ENCODE measurements around the gene PRKCZ.

Gene PRKCZ

GRCh38 chr1:2202843-2203601, 152.8 kb downstream of the PRKCZ start:
- no peak overlapping the region for H3K4me3 ChIP-seq (ENCODE audit: low read depth, low read length)

GRCh38 chr1:2203671-2204414, 153.6 kb downstream of the PRKCZ start:
- H3K4me3 ChIP-seq (ENCODE audit: low read depth, low read length) = peak overlapping the region; percentile 41

DNA sequence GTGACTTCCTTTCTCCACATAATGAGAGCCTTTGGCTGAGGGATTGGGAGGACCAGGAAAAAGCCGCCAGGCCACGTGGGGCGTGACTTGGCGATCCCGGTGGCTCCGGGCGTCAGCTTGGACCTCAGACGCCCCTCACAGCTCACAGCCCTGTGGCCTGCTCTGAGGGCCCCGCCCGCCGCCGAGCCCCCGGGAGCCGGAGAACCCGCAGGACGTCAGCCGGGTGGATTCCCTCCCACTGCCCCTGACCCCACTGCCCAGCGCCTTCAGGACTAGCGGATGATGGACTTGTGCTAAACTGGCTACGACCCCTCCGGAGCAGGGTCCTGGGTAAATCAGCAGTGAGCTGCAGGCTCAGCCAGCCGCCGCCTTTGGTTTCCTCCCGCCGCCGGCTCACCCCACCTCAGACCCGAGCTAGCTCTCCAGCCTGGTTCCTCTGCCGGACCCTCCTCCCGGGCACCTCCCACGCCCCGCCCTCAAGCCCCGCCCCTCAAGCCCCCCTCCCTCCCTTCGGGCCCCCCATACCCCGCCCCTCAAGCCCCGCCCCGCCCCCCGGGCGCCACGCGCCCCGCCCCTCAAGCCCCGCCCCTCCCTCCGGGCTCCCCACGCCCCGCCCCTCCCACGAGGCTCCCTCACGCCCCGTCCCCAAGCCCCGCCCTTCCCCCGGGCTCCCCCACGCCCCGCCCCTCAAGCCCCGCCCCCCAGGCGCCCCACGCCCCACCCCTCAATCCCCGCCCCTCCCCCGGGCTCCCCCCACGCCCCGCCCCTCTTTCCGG, 154.4 kb downstream of the PRKCZ start:
- H3K4me3 ChIP-seq (ENCODE audit: low read depth, low read length) = peak overlapping the region; percentile 41

- peak overlapping the region; percentile 33 for H3K4me3 ChIP-seq (ENCODE audit: low read depth, low read length)
Observed at GRCh38 chr1:2205191-2205952, 155.2 kb downstream of the PRKCZ start.

DNA sequence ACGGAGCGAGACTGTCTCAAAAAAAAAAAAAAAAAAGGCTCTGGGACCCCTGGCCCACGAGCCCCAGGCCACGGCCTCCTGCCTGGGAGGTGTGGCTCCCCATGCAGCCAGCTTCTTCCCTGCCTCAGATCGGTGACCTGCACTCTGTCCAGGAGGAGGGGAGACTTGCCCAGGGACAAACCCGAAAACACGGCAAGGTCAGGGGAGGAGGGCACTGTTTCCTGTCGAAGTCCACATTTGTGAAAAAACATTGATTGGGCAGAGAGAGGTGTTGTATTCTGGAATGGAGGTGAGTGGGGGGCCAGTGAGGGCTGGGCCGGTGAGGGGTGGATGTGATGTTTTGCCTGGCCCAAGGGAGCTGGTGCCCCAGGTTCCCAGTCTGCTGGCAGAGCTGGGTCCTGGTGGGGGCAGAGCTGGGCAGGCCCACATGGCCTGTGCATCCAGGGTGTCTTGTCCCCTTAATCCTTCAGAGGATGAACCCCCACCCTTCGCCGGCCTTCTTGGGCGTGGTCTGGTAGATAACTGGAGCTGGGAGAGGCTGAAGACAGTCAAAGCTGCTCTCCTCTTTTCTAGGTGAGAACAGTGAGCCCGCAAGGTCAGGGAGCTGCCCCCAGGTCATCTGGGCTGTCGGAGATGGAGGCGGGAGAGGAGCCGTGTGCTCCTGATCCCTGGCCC, 156.7 kb downstream of the PRKCZ start:
- no peak overlapping the region for H3K4me3 ChIP-seq (ENCODE audit: low read depth, low read length)

DNA sequence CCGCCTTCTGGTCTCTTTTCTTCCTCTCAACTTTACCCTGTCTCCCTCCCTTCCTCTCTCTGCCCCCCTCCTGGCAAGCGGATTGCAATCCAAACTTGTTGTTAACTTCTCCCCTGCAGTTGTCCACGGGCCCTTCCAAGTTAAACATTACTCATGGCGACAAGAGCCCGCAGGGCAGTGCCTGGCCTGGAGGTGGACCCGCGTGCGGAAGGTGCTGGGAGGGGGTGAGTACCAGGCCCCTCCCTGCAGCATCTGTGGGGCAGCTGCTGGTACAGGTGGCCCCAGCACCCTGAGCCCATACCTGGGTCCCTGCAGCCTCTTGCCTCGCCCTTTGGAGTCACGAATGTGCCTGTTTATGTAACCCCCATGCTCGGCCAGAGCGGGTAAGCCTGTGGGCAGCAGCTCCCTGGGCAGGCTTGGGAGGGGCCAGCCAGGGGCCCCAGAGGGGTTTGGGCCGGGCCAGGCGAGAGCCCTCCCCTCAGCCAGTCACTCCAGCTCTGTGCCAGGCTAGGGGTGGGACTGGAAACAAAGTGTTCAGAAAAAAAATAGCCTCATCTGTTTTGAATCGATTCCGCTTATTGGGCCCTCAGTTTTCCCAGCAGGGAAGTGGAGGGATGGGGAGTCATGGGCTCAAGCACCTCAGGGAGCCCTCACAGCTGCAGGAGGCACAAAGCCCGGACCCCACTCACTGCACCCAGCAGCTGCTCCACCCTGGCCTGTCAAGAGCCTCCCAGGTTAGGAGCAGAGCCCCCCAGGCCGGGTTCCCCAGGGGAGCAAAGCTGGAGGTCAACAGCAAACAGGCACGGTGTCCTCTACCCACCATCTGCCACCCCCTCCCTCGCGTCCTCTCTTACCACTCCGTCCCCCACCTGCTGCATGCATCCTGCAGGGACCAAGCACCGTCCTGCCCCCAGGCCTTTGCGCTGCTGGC, 158.4 kb downstream of the PRKCZ start:
- H3K4me3 ChIP-seq (ENCODE audit: low read depth, low read length) = no peak overlapping the region

- H3K4me3 ChIP-seq (ENCODE audit: low read depth, low read length) = no peak overlapping the region
Observed at GRCh38 chr1:2209400-2210083, 159.3 kb downstream of the PRKCZ start.

DNA sequence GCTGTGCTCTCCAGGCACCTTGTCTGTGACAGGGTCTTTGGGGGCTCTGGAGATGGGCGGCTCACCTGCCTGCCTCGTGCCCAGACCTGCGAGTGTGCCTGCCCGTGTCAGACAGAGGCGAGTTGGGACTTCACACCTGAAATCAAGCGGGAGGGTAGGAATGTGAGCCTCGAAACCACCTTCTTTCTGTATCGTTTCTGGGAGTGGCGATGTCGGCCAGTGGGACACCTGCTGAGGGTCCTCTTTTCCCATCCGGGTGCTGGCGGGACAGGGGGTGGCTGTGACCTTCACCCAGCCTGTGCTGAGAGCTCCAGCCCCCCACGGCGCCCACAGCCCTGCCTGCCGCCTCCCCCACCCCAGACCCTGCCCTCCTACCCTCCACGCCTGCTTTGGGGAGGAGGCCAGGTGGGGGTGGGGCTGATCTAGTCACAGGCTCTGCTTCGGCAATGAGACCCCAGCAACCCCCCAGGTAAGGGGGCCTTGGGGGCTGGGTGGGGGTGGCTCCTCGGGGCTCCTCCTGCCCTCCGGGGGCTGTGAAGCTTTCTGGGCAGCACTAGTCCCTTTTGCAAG, 160.0 kb downstream of the PRKCZ start:
- no peak overlapping the region for H3K4me3 ChIP-seq (ENCODE audit: low read depth, low read length)

GRCh38 chr1:2210786-2211185, 160.6 kb downstream of the PRKCZ start:
- H3K4me3 ChIP-seq (ENCODE audit: low read depth, low read length) = no peak overlapping the region

DNA sequence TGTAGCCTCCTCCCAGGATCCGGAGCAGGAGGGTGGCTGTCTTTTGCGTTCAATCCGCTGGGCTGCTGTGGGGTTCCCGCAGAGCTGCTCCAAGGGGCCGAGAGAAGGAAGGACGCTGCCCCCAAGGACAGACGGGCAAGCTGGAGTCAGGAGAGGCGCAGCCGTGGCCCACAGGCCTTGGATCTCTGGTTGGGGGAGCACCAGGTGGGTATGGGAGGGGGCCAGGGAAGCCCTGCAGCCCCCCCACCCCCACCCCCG, 162.0 kb downstream of the PRKCZ start:
- no peak overlapping the region for H3K4me3 ChIP-seq (ENCODE audit: low read depth, low read length)

- peak overlapping the region; percentile 35 for H3K4me3 ChIP-seq (ENCODE audit: low read depth, low read length)
Observed at GRCh38 chr1:2212532-2213491, 162.6 kb downstream of the PRKCZ start.

- H3K4me3 ChIP-seq (ENCODE audit: low read depth, low read length) = no peak overlapping the region
Observed at GRCh38 chr1:2213576-2214505, 163.6 kb downstream of the PRKCZ start.

DNA sequence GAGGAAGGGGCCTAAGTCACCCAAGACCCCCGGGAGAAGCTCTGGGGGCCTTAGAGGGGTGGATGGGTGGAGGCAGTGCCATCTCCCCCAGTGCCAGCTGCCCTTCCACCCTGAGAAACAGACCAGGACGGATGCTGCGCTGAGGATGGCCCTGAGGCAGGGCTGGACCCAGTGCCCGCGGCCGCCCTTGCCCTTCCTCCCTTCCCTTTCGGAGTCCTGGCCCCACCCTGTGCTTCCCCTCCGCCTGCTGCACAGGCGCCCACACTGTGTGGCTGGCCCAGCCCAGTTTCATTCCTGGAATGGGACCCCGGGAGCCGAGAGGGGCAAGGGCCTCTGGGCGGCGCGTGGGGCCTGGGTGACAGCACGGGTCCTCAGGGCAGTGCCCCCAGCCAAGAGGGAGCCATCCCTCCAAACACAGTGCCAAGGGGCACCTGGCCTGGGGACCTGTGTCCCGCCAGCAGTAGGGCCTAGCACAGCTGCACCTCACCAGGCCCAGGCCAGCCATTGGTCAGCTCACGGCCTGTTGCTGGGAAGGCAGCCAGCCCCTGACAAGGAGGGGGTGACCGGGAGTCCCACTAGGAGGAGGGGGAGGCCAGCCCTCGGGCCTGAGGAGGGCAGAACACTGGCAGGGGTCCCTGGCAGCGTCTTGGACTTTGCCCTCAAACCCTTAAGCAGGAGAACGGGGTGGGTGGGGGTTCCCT, 164.5 kb downstream of the PRKCZ start:
- no peak overlapping the region for H3K4me3 ChIP-seq (ENCODE audit: low read depth, low read length)

- H3K4me3 ChIP-seq (ENCODE audit: low read depth, low read length) = no peak overlapping the region
Observed at GRCh38 chr1:2215329-2215728, 165.1 kb downstream of the PRKCZ start.

DNA sequence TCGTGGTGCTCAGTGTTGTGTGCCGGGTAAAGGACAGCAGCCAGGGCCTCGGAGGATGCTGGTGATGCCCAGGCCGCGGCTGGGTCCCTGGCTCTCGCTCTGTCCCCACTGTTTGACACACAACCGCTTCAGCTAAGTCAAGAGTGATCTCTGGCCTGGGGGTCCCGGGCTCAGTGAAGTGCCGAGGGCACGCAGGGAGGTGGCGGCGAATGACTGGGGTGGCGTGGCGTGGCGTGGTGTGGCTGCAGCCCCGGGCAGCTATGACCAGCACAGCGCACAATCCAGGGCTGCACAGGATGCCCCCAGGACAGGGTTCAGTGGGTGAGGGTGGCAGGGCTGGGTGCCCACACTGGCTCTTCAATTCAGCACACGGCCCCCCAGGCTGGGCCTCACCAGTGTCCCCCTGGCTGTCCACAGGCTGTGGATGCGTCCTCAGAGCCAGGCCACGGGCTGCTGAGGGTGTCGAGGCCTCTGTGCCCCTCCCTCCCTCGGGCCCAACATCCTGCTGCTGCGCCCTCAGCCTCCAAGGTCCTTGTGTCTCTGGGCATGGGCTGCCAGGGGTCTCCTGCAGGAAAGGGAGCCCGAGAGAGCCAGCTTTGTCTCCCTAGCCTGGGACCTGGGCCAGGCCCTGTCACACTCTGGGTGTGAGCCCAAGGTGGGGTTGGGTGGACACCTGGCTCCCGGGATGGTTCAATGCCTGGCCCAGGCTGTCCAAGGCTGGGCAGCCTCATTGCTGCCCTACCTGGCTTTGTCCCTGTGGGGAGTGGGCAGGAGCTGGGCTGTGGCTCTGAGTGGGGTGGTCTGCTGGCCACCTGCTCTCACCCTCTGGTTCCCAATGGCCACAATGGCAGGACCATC, 165.9 kb downstream of the PRKCZ start:
- H3K4me3 ChIP-seq (ENCODE audit: low read depth, low read length) = no peak overlapping the region

Data from iPS-11a (cell line).